Activated CD4-positive, alpha-beta T cell treated with anti-CD3 and anti-CD28 coated beads, Interleukin-2, amount 50 U/mL, for 24 hours (primary cell): Measurements from ENCODE around the gene ALKBH3.

ENCODE experiments used
- DNase-seq, 2 donors: peaks; one replicate each; pipeline ENCODE4 v3.0.0-alpha.2; 2020; ENCODE audit warnings: low read depth in 1 of 2, low spot score in 1 of 2

ALKBH3 gene

GRCh38 chr11:43892851-43893250, 12.2 kb downstream of the ALKBH3 start:
- DNase-seq, result no peak

GRCh38 chr11:43894546-43894945, 13.9 kb downstream of the ALKBH3 start:
- DNase-seq, result no peak

GRCh38 chr11:43895601-43896000, 15.0 kb downstream of the ALKBH3 start:
- DNase-seq, result no peak

- no peak for DNase-seq
Measured at GRCh38 chr11:43898574-43898973, 17.9 kb downstream of the ALKBH3 start.

GRCh38 chr11:43899094-43899493, 18.5 kb downstream of the ALKBH3 start:
- no peak for DNase-seq

GRCh38 chr11:43901551-43901950, 20.9 kb downstream of the ALKBH3 start:
- no peak for DNase-seq

GRCh38 chr11:43903078-43903477, 22.4 kb downstream of the ALKBH3 start:
- no peak for DNase-seq

- DNase-seq, result no peak
Measured at GRCh38 chr11:43903969-43904368, 23.3 kb downstream of the ALKBH3 start.

- no peak for DNase-seq
Measured at GRCh38 chr11:43904742-43905535, 24.3 kb downstream of the ALKBH3 start.

- DNase-seq, result no peak
Measured at GRCh38 chr11:43905813-43906241, 25.2 kb downstream of the ALKBH3 start.

- no peak for DNase-seq
Measured at GRCh38 chr11:43907028-43907975, 26.7 kb downstream of the ALKBH3 start.

- no peak for DNase-seq
Measured at GRCh38 chr11:43908191-43908590, 27.6 kb downstream of the ALKBH3 start.

- DNase-seq, result no peak
Measured at GRCh38 chr11:43908683-43909082, 28.1 kb downstream of the ALKBH3 start.

GRCh38 chr11:43913829-43914380, 33.3 kb downstream of the ALKBH3 start:
- DNase-seq, result no peak

GRCh38 chr11:43914466-43914865, 33.8 kb downstream of the ALKBH3 start:
- DNase-seq, result no peak

- no peak for DNase-seq
Measured at GRCh38 chr11:43916621-43917020, 36.0 kb downstream of the ALKBH3 start.

- no peak for DNase-seq
Measured at GRCh38 chr11:43917851-43918250, 37.2 kb downstream of the ALKBH3 start.

- no peak for DNase-seq
Measured at GRCh38 chr11:43918662-43919061, 38.0 kb downstream of the ALKBH3 start.

GRCh38 chr11:43919852-43920597, 39.4 kb downstream of the ALKBH3 start:
- DNase-seq, result no peak

- DNase-seq, result no peak
Measured at GRCh38 chr11:43920598-43921419, 40.2 kb downstream of the ALKBH3 start.
